H9 (cell line): ENCODE results near the gene GAS6. TPM values are rescaled to one million over a fixed set of nuclear protein-coding genes. Genes with fewer than 3 reads are reported as not detected.

Experiments used
- DNase-seq: peaks from one replicate; pipeline ENCODE4 v3.0.0-alpha.2; 2017
- H2AFZ ChIP-seq: one replicate; pipeline ENCODE4 v1.6.1; 2013; ENCODE audit warnings: mild to moderate bottlenecking, low read length, control low read depth, moderate library complexity
- H2AK5ac ChIP-seq: 2 replicates; pipeline ENCODE4 v1.6.1; 2013; ENCODE audit warnings: low read length, control low read depth, mixed read lengths; ENCODE audit not compliant: insufficient read length
- H2BK120ac ChIP-seq: one replicate; pipeline ENCODE4 v1.6.1; 2013; ENCODE audit warnings: low read depth, mild to moderate bottlenecking, low read length, control low read depth, inconsistent platforms; ENCODE audit not compliant: poor library complexity, severe bottlenecking
- H2BK12ac ChIP-seq: 2 replicates; pipeline ENCODE4 v1.6.1; 2013; ENCODE audit warnings: low read length, control low read depth, mixed read lengths, low read depth; ENCODE audit not compliant: insufficient read length
- H2BK15ac ChIP-seq: 2 replicates; pipeline ENCODE4 v1.6.1; 2013; ENCODE audit warnings: low read depth, low read length, control low read depth
- H2BK20ac ChIP-seq: one replicate; pipeline ENCODE4 v1.6.1; 2013; ENCODE audit warnings: low read depth, mild to moderate bottlenecking, low read length, control low read depth, inconsistent platforms; ENCODE audit not compliant: poor library complexity, severe bottlenecking
- H2BK5ac ChIP-seq: 2 replicates; pipeline ENCODE4 v1.6.1; 2013; ENCODE audit warnings: low read length, control low read depth, mixed read lengths; ENCODE audit not compliant: insufficient read length
- H3K14ac ChIP-seq: 2 replicates; pipeline ENCODE4 v1.6.1; 2013; ENCODE audit warnings: low read length, control low read depth; ENCODE audit not compliant: insufficient read depth
- H3K18ac ChIP-seq: 2 replicates; pipeline ENCODE4 v1.6.1; 2013; ENCODE audit warnings: low read depth, mild to moderate bottlenecking, mixed read lengths, low read length, control low read depth; ENCODE audit not compliant: insufficient read length
- H3K23ac ChIP-seq: 2 replicates; pipeline ENCODE4 v1.6.1; 2013; ENCODE audit warnings: low read length, control low read depth, mixed read lengths, low read depth; ENCODE audit not compliant: insufficient read length
- H3K23me2 ChIP-seq: 2 replicates; pipeline ENCODE4 v1.6.1; 2013; ENCODE audit warnings: low read depth, mild to moderate bottlenecking, mixed read lengths, low read length, control low read depth; ENCODE audit not compliant: insufficient read length, poor library complexity, severe bottlenecking
- H3K27ac ChIP-seq: 2 replicates; pipeline ENCODE4 v1.5.1; 2013; ENCODE audit warnings: low read length, control low read depth, mixed read lengths, low read depth; ENCODE audit not compliant: insufficient read length
- H3K27me3 ChIP-seq: 2 replicates; pipeline ENCODE4 v1.6.1; 2013; ENCODE audit warnings: low read length, control low read depth, inconsistent platforms; ENCODE audit not compliant: insufficient read depth
- H3K4ac ChIP-seq: 2 replicates; pipeline ENCODE4 v1.6.1; 2013; ENCODE audit warnings: low read depth, mild to moderate bottlenecking, control low read depth, inconsistent platforms, low read length, moderate library complexity
- H3K4me1 ChIP-seq: 2 replicates; pipeline ENCODE4 v1.6.1; 2013; ENCODE audit warnings: low read length, control low read depth, inconsistent platforms; ENCODE audit not compliant: insufficient read depth
- H3K4me2 ChIP-seq: 2 replicates; pipeline ENCODE4 v1.6.1; 2013; ENCODE audit warnings: low read length, control low read depth, mixed read lengths; ENCODE audit not compliant: insufficient read length, insufficient read depth
- H3K56ac ChIP-seq: 2 replicates; pipeline ENCODE4 v1.6.1; 2013; ENCODE audit warnings: low read depth, mild to moderate bottlenecking, mixed read lengths, low read length, control low read depth; ENCODE audit not compliant: insufficient read length
- H3K79me1 ChIP-seq: 2 replicates; pipeline ENCODE4 v1.6.1; 2013; ENCODE audit warnings: low read depth, mild to moderate bottlenecking, moderate library complexity, low read length, control low read depth, inconsistent platforms; ENCODE audit not compliant: insufficient read depth, poor library complexity, severe bottlenecking
- H3K79me2 ChIP-seq: 2 replicates; pipeline ENCODE4 v1.6.1; 2013; ENCODE audit warnings: low read length, control low read depth, inconsistent platforms; ENCODE audit not compliant: insufficient read depth
- H3K9ac ChIP-seq: 2 replicates; pipeline ENCODE4 v1.6.1; 2013; ENCODE audit warnings: low read length, control low read depth, mixed read lengths; ENCODE audit not compliant: insufficient read length; ENCODE audit errors: extremely low read depth
- H3K9me3 ChIP-seq: one replicate; pipeline ENCODE4 v1.6.1; 2013; ENCODE audit warnings: low read depth, low read length, inconsistent platforms; ENCODE audit not compliant: control insufficient read depth
- H3T11ph ChIP-seq: one replicate; pipeline ENCODE4 v1.6.1; 2013; ENCODE audit warnings: mild to moderate bottlenecking, low read length, control low read depth, inconsistent platforms
- H4K20me1 ChIP-seq: one replicate; pipeline ENCODE4 v1.6.1; 2013; ENCODE audit not compliant: control insufficient read depth, insufficient read length, insufficient read depth
- H4K5ac ChIP-seq: 2 replicates; pipeline ENCODE4 v1.6.1; 2013; ENCODE audit warnings: low read depth, mild to moderate bottlenecking, mixed read lengths, low read length, control low read depth; ENCODE audit not compliant: insufficient read length
- H4K8ac ChIP-seq: replicated peaks from 2 replicates; pipeline ENCODE4 v1.6.1; 2013; ENCODE audit warnings: low read length, control low read depth, mixed read lengths, low read depth; ENCODE audit not compliant: insufficient read length
- H4K91ac ChIP-seq: 2 replicates; pipeline ENCODE4 v1.6.1; 2013; ENCODE audit warnings: low read depth, mild to moderate bottlenecking, moderate library complexity, mixed read lengths, low read length, control low read depth; ENCODE audit not compliant: insufficient read length
- H3K27ac Mint-ChIP-seq, 3 experiments: 2 replicates in 2 of 3; 3 replicates in 1 of 3; pipeline ENCODE4 v1.8.0; 2020 to 2021; ENCODE audit warnings: mixed read lengths in 3 of 3, mild to moderate bottlenecking in 1 of 3, moderate library complexity in 1 of 3
- H3K27me3 Mint-ChIP-seq: 2 replicates; pipeline ENCODE4 v1.8.0; 2021; ENCODE audit warnings: low read depth, mild to moderate bottlenecking, moderate library complexity, mixed read lengths
- H3K36me3 Mint-ChIP-seq, 3 experiments: 2 replicates in 2 of 3; 3 replicates in 1 of 3; pipeline ENCODE4 v1.8.0; 2020 to 2021; ENCODE audit warnings: low read depth in 3 of 3, mixed read lengths in 3 of 3; ENCODE audit not compliant: insufficient read depth in 1 of 3
- H3K4me1 Mint-ChIP-seq, 2 experiments: 2 replicates each; pipeline ENCODE4 v1.8.0; 2020; ENCODE audit warnings: mixed read lengths in 2 of 2
- H3K4me3 Mint-ChIP-seq, 2 experiments: 2 replicates in 1 of 2; 3 replicates in 1 of 2; pipeline ENCODE4 v1.8.0; 2020 to 2021; ENCODE audit warnings: mild to moderate bottlenecking in 2 of 2, mixed read lengths in 2 of 2, moderate library complexity in 1 of 2
- H3K9me3 Mint-ChIP-seq, 2 experiments: 2 replicates in 1 of 2; 3 replicates in 1 of 2; pipeline ENCODE4 v1.8.0; 2020; ENCODE audit warnings: mild to moderate bottlenecking in 2 of 2, mixed read lengths in 2 of 2, moderate library complexity in 1 of 2
- WGBS: extraction: QIAGEN DNeasy Blood & Tissue Kit; methylation state at CpG from one replicate; pipeline ENCODE4 v1.1.7; 2013; ENCODE audit warnings: missing lambda C conversion rate, low lambda C conversion rate, mixed read lengths; ENCODE audit not compliant: insufficient read length; ENCODE audit errors: extremely low coverage; 5-methylcytosine and 5-hydroxymethylcytosine counted together
- total RNA-seq: library from RNA; stranded (reverse); gene quantifications from 2 replicates; pipeline ENCODE4 v1.2.1, GENCODE V29; 2021
- TF ChIP-seq, protein P1 (sequence below): fragments of 200-600 bp; sonication (generic); conservative IDR thresholded peaks from 3 replicates; pipeline ENCODE4 v1.8.0; 2021; ENCODE audit warnings: antibody characterized with exemption, mild to moderate bottlenecking

Gene GAS6
- total RNA-seq, 1 experiment from 2014 or later: 20.5 TPM

DNA sequence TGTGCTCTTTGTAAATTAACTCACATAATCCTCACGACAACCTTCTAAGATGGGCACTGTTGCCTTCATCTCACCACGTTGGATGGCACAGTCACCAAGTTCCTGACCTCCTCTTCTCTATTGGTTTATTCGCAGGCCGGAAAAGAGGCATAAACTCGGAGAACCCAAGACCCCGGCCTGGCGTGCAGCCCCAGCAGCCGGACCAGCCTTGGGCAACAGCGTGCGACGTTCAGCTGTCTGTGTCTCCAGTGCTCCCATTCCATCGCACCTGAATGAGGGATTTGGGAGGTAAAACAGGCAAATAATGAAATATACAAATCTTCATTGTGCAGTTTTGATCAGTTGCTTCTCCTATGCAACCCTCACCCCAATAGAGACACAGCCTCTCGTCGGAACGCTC, 34.5 kb upstream of the GAS6 start:
- no peak overlapping the region for H2BK20ac ChIP-seq
- peaks cover 14 to 20% of the 10 kb centered on the region in 2 experiments for H3K9me3 Mint-ChIP-seq
- TF ChIP-seq, protein P1, sequence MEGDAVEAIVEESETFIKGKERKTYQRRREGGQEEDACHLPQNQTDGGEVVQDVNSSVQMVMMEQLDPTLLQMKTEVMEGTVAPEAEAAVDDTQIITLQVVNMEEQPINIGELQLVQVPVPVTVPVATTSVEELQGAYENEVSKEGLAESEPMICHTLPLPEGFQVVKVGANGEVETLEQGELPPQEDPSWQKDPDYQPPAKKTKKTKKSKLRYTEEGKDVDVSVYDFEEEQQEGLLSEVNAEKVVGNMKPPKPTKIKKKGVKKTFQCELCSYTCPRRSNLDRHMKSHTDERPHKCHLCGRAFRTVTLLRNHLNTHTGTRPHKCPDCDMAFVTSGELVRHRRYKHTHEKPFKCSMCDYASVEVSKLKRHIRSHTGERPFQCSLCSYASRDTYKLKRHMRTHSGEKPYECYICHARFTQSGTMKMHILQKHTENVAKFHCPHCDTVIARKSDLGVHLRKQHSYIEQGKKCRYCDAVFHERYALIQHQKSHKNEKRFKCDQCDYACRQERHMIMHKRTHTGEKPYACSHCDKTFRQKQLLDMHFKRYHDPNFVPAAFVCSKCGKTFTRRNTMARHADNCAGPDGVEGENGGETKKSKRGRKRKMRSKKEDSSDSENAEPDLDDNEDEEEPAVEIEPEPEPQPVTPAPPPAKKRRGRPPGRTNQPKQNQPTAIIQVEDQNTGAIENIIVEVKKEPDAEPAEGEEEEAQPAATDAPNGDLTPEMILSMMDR: no peak

More for the DNA sequence above, 34.5 kb upstream of the GAS6 start:
- H2BK120ac ChIP-seq: no peak overlapping the region
- no peak overlapping the region for H3K4me2 ChIP-seq
- H3K18ac ChIP-seq: no peak overlapping the region
- no peaks in the 10 kb centered on the region for H3K27me3 ChIP-seq
- Mint-ChIP-seq H3K27ac (no peak overlapping the region), H3K4me1 (peaks cover 0 to 6% of the 10 kb centered on the region in 2 experiments; a peak in 2 of 4 replicates), H3K36me3 (peaks cover 0 to 26% (median 5%) of the 10 kb centered on the region in 3 experiments; a peak in 5 of 7 replicates), H3K4me3 (no peak overlapping the region), H3K27me3 (peaks cover 2% of the 10 kb centered on the region)
- no peaks in the 10 kb centered on the region for H3K4me1 ChIP-seq
- no peak overlapping the region for H3K4ac ChIP-seq
- H3K23ac ChIP-seq: no peak overlapping the region
- H2BK15ac ChIP-seq: no peak overlapping the region
- no peak overlapping the region for H2BK5ac ChIP-seq
- DNase-seq: no peak
- H3T11ph ChIP-seq: no peak overlapping the region
- no peak overlapping the region for H2AFZ ChIP-seq
- no CpG with 5 or more reads among the region's 15 CpGs for WGBS
- H4K91ac ChIP-seq: no peak overlapping the region
- no peaks in the 10 kb centered on the region for H3K23me2 ChIP-seq
- H3K9me3 ChIP-seq: peaks cover 4% of the 10 kb centered on the region
- no peak overlapping the region for H2BK12ac ChIP-seq
- no peak overlapping the region for H4K8ac ChIP-seq
- no peak overlapping the region for H3K27ac ChIP-seq
- H4K5ac ChIP-seq: no peak overlapping the region
- no peaks in the 10 kb centered on the region for H3K79me1 ChIP-seq
- H4K20me1 ChIP-seq: no peaks in the 10 kb centered on the region
- no peak overlapping the region for H3K56ac ChIP-seq
- no peaks in the 10 kb centered on the region for H3K79me2 ChIP-seq
- H3K9ac ChIP-seq: no peak overlapping the region
- no peak overlapping the region for H3K14ac ChIP-seq
- H2AK5ac ChIP-seq: no peak overlapping the region
